ENCODE results near the gene RAB19.

RAB19 gene, protein sequence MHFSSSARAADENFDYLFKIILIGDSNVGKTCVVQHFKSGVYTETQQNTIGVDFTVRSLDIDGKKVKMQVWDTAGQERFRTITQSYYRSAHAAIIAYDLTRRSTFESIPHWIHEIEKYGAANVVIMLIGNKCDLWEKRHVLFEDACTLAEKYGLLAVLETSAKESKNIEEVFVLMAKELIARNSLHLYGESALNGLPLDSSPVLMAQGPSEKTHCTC

GRCh38 chr7:140403878-140404564 is at the start of gene RAB19:
Gene RAB19 (plus strand): TSS chr7:140404058. CDS start chr7:140407647, 3,589 bp downstream.
- no peak for DNase-seq

GRCh38 chr7:140358024-140358411 is 45.8 kb upstream of the RAB19 start:
- no peak for DNase-seq

DNA sequence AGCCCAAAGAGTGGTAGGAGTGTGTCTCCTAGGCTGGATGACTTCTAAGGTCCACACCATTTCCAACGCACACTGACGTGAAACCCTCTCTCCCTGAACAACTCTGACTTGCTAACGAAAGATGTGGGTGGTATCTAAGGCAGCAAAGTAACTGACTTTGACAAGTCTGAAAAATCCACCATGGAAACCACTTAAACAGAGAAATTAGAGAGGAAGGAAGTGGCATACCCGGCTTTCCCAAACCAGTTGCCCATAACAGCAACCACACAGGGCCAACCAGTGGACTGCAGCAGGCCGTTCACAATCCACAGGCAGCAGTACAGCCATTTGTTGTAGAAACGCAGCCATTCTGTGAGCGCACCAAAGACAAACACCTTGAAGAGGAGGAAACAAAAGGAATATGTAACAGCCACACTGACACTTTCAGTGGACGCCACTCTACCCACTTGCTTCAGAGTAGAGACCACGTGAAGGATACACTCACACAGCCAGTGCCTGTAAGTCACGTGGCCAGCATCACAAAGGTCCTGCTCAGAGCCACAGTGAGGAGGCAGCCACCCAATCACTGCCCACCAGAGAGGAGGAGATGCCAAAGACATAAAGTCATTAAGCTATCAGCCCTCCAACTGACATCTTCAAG is 45.3 kb upstream of the RAB19 start:
- peak in 3 of 56 donors; percentile 3 to 15 (median 12) for DNase-seq

- no peak for DNase-seq
Measured at GRCh38 chr7:140360697-140361229, 43.1 kb upstream of the RAB19 start.

GRCh38 chr7:140364819-140365218 is 39.0 kb upstream of the RAB19 start:
- no peak for DNase-seq

DNA sequence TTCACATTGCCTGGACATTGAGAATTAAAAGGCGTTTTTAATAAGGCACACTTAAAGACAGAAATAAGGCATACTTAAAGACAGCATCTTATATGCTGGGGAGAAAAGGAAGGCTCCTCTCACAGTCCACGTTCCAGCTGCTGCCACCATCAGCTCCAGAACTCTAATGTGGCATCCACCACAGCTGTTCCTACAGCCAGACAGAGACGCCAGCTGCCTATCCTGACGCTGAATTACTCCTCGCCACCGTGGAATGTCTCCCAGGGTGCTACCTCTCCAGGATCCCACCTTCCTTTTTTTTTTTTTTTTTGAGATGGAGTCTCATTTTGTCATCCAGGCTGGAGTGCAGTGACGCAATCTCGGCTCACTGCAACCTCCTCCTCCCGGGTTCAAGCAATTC is 36.3 kb upstream of the RAB19 start:
- no peak for DNase-seq

GRCh38 chr7:140369294-140369693 is 34.6 kb upstream of the RAB19 start:
- no peak for DNase-seq

- DNase-seq: no peak
Measured at GRCh38 chr7:140375323-140375722, 28.5 kb upstream of the RAB19 start.

DNA sequence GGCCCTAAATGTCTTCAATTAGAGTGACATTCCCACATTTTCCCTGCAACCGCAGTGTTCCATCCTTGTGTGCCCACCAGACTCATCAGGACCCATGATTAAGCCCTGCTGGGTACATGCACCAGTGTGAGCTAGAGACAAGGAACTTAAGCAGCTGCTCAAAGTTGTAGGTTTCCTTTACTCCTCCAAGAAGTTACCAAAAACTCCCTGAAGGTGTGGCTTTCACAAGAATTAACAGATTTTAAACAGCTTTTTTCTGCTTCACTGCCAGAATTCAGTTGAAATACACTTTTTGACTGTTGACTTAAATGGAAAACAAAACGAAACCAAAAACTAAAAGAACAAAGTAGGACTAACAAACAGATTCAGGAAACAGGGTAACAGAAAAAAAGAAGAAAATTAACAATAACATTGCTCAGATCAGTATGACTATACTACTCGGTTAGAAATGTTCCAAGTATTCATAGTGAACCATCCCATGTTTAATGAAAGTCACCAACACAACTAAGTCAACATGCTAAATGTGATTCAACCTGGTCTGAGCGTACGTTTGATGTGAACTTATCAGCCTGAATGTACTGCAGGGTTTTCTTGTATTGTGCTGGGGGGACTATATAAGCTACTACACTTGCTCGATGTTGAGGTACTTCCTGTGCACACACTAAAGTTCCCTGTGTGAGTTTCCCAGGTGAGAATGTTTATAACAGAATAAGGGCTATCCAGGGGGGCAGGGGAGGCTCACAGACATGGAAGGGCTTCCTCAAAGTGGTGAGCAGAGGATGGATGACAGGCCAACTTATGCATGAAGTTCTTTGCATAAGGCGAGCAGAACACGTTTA is 27.7 kb upstream of the RAB19 start:
- no peak for DNase-seq

- DNase-seq: no peak
Measured at GRCh38 chr7:140383954-140384713, 19.7 kb upstream of the RAB19 start.

- DNase-seq: no peak
Measured at GRCh38 chr7:140384894-140385545, 18.8 kb upstream of the RAB19 start.

DNA sequence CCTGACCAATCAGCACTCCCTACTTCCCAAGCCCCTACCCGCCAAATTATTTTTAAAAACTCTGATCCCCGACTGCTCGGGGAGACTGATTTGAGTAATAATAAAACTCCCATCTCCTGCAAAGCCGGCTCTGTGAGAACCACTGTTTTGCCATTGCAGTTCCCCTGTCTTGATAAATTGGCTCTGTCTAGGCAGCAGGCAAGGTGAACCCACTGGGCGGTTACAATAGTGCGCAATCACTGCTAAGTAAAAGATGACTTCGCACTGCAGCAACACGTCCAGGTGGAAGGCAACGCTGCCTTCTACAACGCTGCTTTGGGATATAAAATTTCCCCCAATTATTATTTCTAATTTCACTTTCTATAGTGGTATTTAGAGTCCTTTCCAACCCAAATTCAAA is 14.4 kb upstream of the RAB19 start:
- DNase-seq: no peak

- DNase-seq: no peak
Measured at GRCh38 chr7:140390034-140390433, 13.8 kb upstream of the RAB19 start.

DNA sequence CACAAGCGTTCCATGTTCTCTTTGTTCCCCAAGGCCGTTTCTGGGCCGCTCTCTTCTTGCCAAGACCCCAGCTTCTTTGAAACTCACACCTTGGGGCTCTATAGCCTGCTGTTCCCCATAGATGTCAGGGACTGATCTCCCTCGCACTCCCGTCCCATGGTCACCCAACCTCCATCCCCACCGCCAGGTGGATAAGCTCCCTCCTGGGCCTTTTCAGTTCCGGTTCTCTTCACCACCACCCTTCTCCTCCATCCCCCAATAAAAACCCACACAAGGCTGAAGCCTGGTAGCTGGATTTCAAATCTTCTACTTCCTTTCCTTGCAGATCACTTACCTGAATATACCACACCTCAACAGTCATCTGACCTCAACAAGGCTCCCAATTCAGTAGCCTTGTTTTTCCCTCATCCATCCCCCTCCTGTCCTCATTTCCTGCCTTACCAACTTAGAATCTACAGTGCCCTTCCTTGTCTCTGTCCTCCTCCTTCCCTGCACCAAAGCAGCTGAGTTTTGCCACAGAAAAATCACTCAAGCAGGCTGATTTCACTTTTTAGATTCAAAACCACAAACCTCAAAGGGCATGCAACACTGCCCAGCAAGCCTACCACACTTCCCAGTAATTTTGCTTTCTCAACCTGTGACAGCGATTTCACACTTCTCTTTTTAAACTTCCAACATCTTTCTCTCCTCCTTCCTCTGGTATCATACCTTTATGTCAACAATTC is 13.2 kb upstream of the RAB19 start:
- DNase-seq: no peak

DNA sequence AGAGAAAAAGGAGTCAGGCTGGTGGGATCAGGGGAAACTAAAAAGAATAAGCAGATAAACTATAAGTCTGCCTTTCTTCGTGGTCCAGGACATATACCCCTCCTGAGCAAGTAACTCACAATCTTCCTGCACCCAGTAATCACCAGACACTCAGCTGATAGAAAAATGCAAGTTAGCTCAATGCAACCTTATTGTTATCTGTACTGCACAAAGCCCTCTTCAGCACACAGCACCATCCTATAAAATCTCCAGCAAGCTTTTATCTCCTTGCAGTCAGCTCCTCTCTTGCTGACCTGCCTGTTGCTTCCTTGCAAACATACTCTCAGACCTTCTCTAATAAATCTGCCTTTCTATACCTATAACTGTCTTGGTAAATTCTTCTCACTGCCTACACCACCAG is 12.2 kb upstream of the RAB19 start:
- no peak for DNase-seq

DNA sequence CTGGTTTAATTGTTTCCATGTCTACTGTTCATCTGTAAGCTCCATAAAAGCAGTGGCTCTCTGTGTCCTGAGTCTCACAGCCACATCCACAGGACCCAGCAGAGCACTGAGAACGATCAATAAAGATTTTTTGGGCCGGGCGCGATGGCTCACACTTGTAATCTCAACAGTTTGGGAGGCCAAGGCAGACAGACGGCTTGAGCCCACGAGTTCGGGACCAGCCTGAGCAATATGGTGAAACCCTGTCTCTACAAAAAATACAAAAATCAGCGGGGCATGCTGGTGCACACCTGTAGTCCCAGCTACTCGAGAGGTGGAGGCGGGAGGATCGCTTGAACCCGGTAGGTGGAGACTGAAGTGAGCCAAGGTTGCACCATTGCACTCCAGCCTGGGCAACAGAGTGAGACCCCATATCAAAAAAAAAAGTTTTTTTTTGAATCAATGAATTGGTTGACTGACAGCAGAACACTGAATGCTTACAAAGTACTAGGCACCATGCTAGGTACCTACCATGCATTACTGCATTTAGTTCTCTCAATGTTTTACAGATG is 10.0 kb upstream of the RAB19 start:
- no peak for DNase-seq

DNA sequence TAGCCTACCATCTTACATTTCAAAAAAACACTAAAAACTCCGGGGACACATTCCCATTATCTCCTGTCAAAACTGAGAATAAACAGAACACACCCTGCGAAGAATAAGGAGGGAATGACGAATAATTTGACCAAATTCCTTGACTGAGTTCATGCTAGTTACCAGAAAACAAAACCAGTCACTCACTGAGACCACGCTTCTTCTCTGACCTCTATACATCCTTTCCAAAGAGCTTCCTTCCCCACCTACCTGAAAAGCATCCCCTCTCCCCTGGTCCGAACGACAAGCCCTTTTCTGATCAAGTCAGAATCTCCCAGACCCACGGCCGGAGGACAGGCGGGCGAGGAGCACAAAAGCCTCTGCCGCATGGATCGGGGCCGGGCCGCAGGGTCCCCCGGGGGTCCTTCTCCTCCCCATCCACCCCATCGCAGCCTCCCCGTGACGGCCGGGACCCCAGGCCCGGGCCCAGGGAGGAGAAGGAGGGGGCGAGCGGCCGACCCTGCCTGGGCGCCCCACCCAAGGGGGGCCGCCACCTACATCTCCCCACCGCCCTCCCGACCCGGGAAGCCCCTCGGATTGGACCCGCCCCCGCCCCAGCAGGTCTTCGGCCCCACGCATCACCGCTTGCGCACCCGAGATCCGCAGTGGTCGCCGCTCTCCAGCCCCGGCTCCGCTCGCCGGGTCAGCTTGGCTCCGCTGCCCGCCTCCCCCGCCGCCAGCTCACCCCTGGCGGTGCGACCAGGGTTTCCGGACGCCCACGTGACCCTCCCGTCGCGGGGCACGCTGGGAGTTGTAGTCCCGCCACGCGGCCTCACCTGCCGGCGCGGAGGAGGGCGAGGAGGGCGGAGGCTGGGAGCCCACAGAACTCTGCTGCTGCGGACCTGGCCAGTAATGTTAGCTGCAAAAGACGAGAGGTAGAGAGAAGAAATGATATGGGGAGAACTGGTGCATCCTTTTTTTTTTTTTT is 5.8 kb upstream of the RAB19 start, which contains the start of gene SLC37A3:
TSS of gene SLC37A3 (minus strand) at position 747 of the 967 bp plus-strand sequence. CDS start 16,004 bp downstream, outside the sequence.
- DNase-seq: peak in 54 of 56 donors; percentile 12 to 87 (median 64)

- DNase-seq: no peak
Measured at GRCh38 chr7:140398821-140399220, 5.0 kb upstream of the RAB19 start.

Measured in amygdala (tissue), 56 donors.